Articular chondrocyte of knee joint (primary cell): ENCODE results near the gene NKTR. TPM values are rescaled to one million over a fixed set of nuclear protein-coding genes. Genes with fewer than 3 reads are reported as not detected.

Experiments
- total RNA-seq: library from RNA; depleted of rRNA; stranded (reverse); fragments of >200 nt; gene quantifications from 2 replicates; pipeline ENCODE4 v1.2.3, GENCODE V29; 2012

NKTR gene
- 106 and 116 TPM in 2 replicates for total RNA-seq

GRCh38 chr3:42600111-42600957, at the start of gene NKTR:
TSS of gene NKTR (plus strand) at chr3:42600686. CDS start at chr3:42601007, 321 bp downstream.

GRCh38 chr3:42581709-42582473, 18.6 kb upstream of the NKTR start, which contains the start of gene SEC22C:
TSS of gene SEC22C (minus strand) at chr3:42581967. CDS start at chr3:42569046, 12,921 bp downstream.

GRCh38 chr3:42653560-42654330, 53.3 kb downstream of the NKTR start, which contains the start of gene ZBTB47:
TSS of gene ZBTB47 (plus strand) at chr3:42653697. CDS start at chr3:42658356, 4,659 bp downstream.

GRCh38 chr3:42685363-42685881, 84.9 kb downstream of the NKTR start, which contains the start of gene KLHL40:
TSS of gene KLHL40 (plus strand) at chr3:42685537. CDS start at chr3:42685619, 82 bp downstream.

Other genes with a start within 250 kb of the NKTR start
- not detected in 2 replicates for gene LYZL4, start 190.1 kb upstream of the NKTR start, total RNA-seq
- not detected in 2 replicates for gene VIPR1, start 98.0 kb upstream of the NKTR start, total RNA-seq
- gene SEC22C, start 18.7 kb upstream of the NKTR start, total RNA-seq: 65.6 and 72.2 TPM in 2 replicates
- 19.6 and 22.6 TPM in 2 replicates for gene SS18L2, start 9.8 kb upstream of the NKTR start, total RNA-seq
- gene ZBTB47, start 53.0 kb downstream of the NKTR start, total RNA-seq: 29.2 and 33.2 TPM in 2 replicates
- gene KLHL40, start 84.9 kb downstream of the NKTR start, total RNA-seq: not detected in 2 replicates
- gene HHATL, start 102.1 kb downstream of the NKTR start, total RNA-seq: not detected in 2 replicates
- 0.91 and 0.97 TPM in 2 replicates for gene CCDC13, start 172.6 kb downstream of the NKTR start, total RNA-seq
- gene HIGD1A, start 203.8 kb downstream of the NKTR start, total RNA-seq: 128 and 146 TPM in 2 replicates
- gene ACKR2, start 208.8 kb downstream of the NKTR start, total RNA-seq: 0.13 and 0.32 TPM in 2 replicates